Mesendoderm (in vitro differentiated cells): ENCODE measurements around the gene WNT7A.

Experiments used
- DNase-seq: peaks from one replicate; pipeline ENCODE4 v3.0.0; 2013
- H2AK5ac ChIP-seq: 2 replicates; pipeline ENCODE4 v1.6.1; 2013; ENCODE audit warnings: low read length, inconsistent platforms
- H2BK120ac ChIP-seq: 2 replicates; pipeline ENCODE4 v1.6.1; 2013; ENCODE audit warnings: low read depth, mild to moderate bottlenecking, low read length, moderate library complexity, mixed read lengths
- H2BK15ac ChIP-seq: replicated peaks from 2 replicates; pipeline ENCODE4 v1.6.1; 2013; ENCODE audit warnings: low read depth, mild to moderate bottlenecking, moderate library complexity
- H2BK5ac ChIP-seq: 2 replicates; pipeline ENCODE4 v1.6.1; 2013; ENCODE audit warnings: low read length, inconsistent platforms
- H3K18ac ChIP-seq: 2 replicates; pipeline ENCODE4 v1.6.1; 2013; ENCODE audit warnings: mild to moderate bottlenecking, low read length, mixed read lengths
- H3K23ac ChIP-seq: one replicate; pipeline ENCODE4 v1.6.1; 2013; ENCODE audit warnings: low read length
- H3K27ac ChIP-seq: 2 replicates; pipeline ENCODE4 v1.5.1; 2013; ENCODE audit warnings: low read depth, mild to moderate bottlenecking, inconsistent platforms, low read length, moderate library complexity
- H3K27me3 ChIP-seq: 2 replicates; pipeline ENCODE4 v1.6.1; 2013; ENCODE audit warnings: low read length, control low read depth, mild to moderate bottlenecking, inconsistent platforms; ENCODE audit not compliant: insufficient read depth, poor library complexity
- H3K36me3 ChIP-seq: 2 replicates; pipeline ENCODE4 v1.6.1; 2013; ENCODE audit warnings: low read length, inconsistent platforms; ENCODE audit not compliant: control insufficient read depth, insufficient read depth
- H3K4ac ChIP-seq: one replicate; pipeline ENCODE4 v1.6.1; 2013; ENCODE audit warnings: low read depth, mild to moderate bottlenecking, low read length, moderate library complexity
- H3K4me1 ChIP-seq: 2 replicates; pipeline ENCODE4 v1.6.1; 2013; ENCODE audit warnings: low read depth, low read length, inconsistent platforms; ENCODE audit not compliant: control insufficient read depth
- H3K4me2 ChIP-seq: 2 replicates; pipeline ENCODE4 v1.6.1; 2013; ENCODE audit warnings: low read length
- H3K4me3 ChIP-seq: 2 replicates; pipeline ENCODE4 v1.5.1; 2013; ENCODE audit warnings: mild to moderate bottlenecking, low read length
- H3K56ac ChIP-seq: one replicate; pipeline ENCODE4 v1.6.1; 2013; ENCODE audit warnings: low read length
- H3K79me1 ChIP-seq: 2 replicates; pipeline ENCODE4 v1.6.1; 2013; ENCODE audit warnings: low read length, inconsistent platforms
- H3K79me2 ChIP-seq: 2 replicates; pipeline ENCODE4 v1.6.1; 2013; ENCODE audit warnings: mild to moderate bottlenecking, low read length; ENCODE audit not compliant: control insufficient read depth, insufficient read depth
- H3K9ac ChIP-seq: 2 replicates; pipeline ENCODE4 v1.6.1; 2013; ENCODE audit warnings: low read length, inconsistent platforms
- H4K5ac ChIP-seq: one replicate; pipeline ENCODE4 v1.6.1; 2013; ENCODE audit warnings: low read length
- H4K8ac ChIP-seq: one replicate; pipeline ENCODE4 v1.6.1; 2013; ENCODE audit warnings: low read depth, mild to moderate bottlenecking, control low read depth, low read length, moderate library complexity
- WGBS: extraction: QIAGEN DNeasy Blood & Tissue Kit; methylation state at CpG from one replicate; pipeline ENCODE4 v1.1.7; 2013; ENCODE audit warnings: low lambda C conversion rate, missing lambda C conversion rate; ENCODE audit not compliant: insufficient coverage; ENCODE audit errors: extremely low coverage; 5-methylcytosine and 5-hydroxymethylcytosine counted together

Gene WNT7A

DNA sequence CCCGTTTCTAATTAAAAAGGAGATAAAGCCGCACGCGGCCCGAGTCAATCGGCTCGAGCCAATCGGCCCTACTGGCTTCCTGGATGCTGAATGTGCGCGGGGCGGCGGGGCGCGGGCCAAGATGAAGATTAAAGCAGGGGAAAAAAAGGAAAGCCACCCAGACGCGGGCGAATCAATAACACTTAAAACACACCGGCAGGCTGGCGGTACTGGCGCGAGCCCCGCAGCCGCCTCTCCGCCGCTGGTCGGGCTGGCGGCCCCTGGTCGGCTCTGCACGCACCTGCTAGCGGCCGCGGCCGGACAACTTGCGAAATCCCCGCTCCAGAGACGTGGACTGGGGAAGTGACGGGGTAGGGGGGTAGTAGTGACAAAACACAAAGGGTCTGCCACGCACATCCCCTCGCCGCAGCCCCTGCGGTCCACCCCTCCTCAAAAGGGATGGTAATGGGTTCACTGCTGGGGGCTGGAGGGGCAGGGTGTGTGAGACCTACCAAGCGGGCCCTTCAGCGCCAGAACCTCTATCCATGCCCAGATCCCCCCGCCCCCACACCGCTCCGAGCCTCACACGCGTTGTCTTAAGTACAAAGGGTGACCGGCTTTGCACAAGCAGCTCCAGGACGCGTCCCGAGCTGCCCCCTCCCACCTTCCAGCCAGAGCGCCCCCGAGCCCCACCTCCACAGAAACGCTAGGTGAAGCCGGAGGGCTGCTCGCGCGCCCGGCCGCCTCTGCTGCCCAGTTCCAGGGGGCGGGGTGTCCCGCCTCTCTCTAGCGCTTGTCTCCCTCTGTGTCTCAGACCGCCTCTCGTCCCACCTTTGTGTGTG, 1.4 kb downstream of the WNT7A start:
- Histone ChIP-seq H3K9ac (no peak overlapping the region), H3K79me1 (no peaks in the 10 kb centered on the region), H3K4me1 (no peaks in the 10 kb centered on the region), H3K36me3 (no peaks in the 10 kb centered on the region), H3K4ac (no peak overlapping the region), H3K4me2 (peak overlapping the region; percentile 31), H3K4me3 (no peak overlapping the region), H3K27me3 (peaks cover 44% of the 10 kb centered on the region), H3K56ac (no peak overlapping the region), H4K8ac (no peak overlapping the region), H3K27ac (no peak overlapping the region), H2BK120ac (no peak overlapping the region), H4K5ac (no peak overlapping the region), H2BK5ac (no peak overlapping the region), H2AK5ac (no peak overlapping the region), H3K79me2 (no peaks in the 10 kb centered on the region), H3K18ac (no peak overlapping the region), H2BK15ac (no peak overlapping the region), H3K23ac (no peak overlapping the region)
- no CpG with 5 or more reads among the region's 66 CpGs for WGBS
- DNase-seq = peak; percentile 39

DNA sequence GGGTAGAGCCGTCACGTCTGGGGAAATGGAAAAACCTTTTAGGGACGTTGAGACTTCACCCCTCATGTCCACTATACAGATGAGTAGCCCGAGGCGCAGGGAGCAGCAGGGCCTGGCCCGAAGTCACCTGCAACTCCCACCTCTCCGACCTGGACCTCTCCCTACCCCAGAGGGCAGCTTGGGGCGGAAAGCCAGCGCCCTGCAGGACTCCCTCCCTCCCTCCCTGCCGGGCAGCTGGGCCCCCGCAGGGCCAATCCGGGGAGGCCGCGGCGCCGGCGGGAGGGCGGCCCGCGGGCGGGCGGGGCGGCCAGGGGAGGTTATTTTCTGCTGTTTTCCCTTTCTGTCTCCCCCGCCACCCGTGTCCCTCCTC, 2.0 kb downstream of the WNT7A start:
- no peak overlapping the region for H3K56ac ChIP-seq
- no peak overlapping the region for H3K4me3 ChIP-seq
- H3K18ac ChIP-seq = no peak overlapping the region
- no peaks in the 10 kb centered on the region for H3K79me2 ChIP-seq
- no CpG with 5 or more reads among the region's 25 CpGs for WGBS
- H3K4me2 ChIP-seq = no peak overlapping the region
- no peak overlapping the region for H4K8ac ChIP-seq
- H3K27ac ChIP-seq = no peak overlapping the region
- no peak overlapping the region for H3K4ac ChIP-seq
- H2AK5ac ChIP-seq = no peak overlapping the region
- no peak for DNase-seq
- H2BK5ac ChIP-seq = no peak overlapping the region
- H3K9ac ChIP-seq = no peak overlapping the region
- no peaks in the 10 kb centered on the region for H3K4me1 ChIP-seq
- H2BK120ac ChIP-seq = no peak overlapping the region
- peaks cover 42% of the 10 kb centered on the region for H3K27me3 ChIP-seq
- H3K79me1 ChIP-seq = no peaks in the 10 kb centered on the region
- H2BK15ac ChIP-seq = no peak overlapping the region
- no peak overlapping the region for H4K5ac ChIP-seq
- H3K23ac ChIP-seq = no peak overlapping the region
- H3K36me3 ChIP-seq = no peaks in the 10 kb centered on the region

DNA sequence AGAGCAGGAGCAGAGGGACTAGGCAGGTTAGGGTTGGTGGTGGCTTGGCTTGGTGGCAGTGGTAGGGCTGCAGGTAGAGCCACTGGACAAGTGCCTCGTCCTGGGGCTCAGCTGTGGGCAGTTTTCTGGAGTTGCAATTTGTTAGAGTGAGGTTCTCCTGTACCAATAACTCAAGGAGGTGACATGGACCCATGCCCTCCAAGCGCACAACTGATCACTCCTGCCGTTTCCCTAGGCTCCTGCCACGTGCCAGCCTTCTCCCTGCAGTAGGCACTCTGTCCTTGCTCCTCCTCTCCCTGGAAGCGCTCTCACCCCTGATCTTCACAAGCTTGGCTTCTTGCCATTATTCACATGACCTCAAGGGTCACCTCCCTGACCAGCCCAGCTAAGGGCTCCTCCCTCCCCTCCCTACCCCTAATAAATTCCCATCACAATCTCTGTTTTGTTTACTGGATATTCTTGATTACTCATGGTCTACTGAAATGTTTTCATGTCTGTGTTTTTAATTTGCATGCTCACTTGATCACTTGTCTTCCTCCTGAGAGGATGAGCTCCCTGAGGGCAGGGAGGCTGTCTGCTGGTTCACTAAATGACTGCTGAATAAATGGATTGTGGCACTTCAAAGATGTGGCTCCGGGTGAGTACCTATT, 3.3 kb downstream of the WNT7A start:
- H3K27ac ChIP-seq = no peak overlapping the region
- H3K23ac ChIP-seq = no peak overlapping the region
- H2BK15ac ChIP-seq = no peak overlapping the region
- no CpG with 5 or more reads among the region's 6 CpGs for WGBS
- no peak overlapping the region for H2BK120ac ChIP-seq
- H3K4ac ChIP-seq = no peak overlapping the region
- H4K5ac ChIP-seq = no peak overlapping the region
- no peak overlapping the region for H3K9ac ChIP-seq
- no peaks in the 10 kb centered on the region for H3K4me1 ChIP-seq
- no peak overlapping the region for H3K4me3 ChIP-seq
- no peaks in the 10 kb centered on the region for H3K36me3 ChIP-seq
- H3K4me2 ChIP-seq = no peak overlapping the region
- H2BK5ac ChIP-seq = no peak overlapping the region
- no peak overlapping the region for H3K56ac ChIP-seq
- H4K8ac ChIP-seq = no peak overlapping the region
- H3K79me2 ChIP-seq = no peaks in the 10 kb centered on the region
- H3K18ac ChIP-seq = no peak overlapping the region
- no peak for DNase-seq
- H3K79me1 ChIP-seq = no peaks in the 10 kb centered on the region
- peaks cover 41% of the 10 kb centered on the region for H3K27me3 ChIP-seq
- no peak overlapping the region for H2AK5ac ChIP-seq

DNA sequence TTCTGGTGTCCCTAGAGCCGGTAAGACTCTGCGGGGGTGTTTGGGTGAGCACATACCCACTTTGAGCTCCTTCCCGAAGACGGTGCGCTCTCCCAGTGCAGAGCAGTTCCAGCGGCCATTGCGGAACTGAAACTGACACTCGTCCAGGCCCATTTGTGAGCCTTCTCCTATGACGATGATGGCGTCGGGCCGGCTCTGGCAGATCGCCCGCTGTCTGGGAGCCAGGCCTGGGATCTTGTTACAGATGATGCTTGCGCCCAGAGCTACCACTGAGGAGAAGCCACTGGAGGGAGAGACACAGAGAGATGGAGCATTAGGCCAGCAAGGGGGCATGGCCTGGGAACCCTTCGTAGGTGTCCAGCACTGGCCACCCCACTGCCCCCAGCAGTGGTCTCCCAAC, 5.0 kb downstream of the WNT7A start:
- DNase-seq = no peak
- H3K4me3 ChIP-seq = no peak overlapping the region
- H3K9ac ChIP-seq = no peak overlapping the region
- no peaks in the 10 kb centered on the region for H3K36me3 ChIP-seq
- no peaks in the 10 kb centered on the region for H3K79me1 ChIP-seq
- no peak overlapping the region for H3K4me2 ChIP-seq
- no peak overlapping the region for H2BK120ac ChIP-seq
- H2AK5ac ChIP-seq = no peak overlapping the region
- H3K23ac ChIP-seq = no peak overlapping the region
- WGBS = no CpG with 5 or more reads among the region's 16 CpGs
- no peak overlapping the region for H3K18ac ChIP-seq
- H4K8ac ChIP-seq = no peak overlapping the region
- H3K79me2 ChIP-seq = no peaks in the 10 kb centered on the region
- H3K56ac ChIP-seq = no peak overlapping the region
- no peak overlapping the region for H2BK15ac ChIP-seq
- no peak overlapping the region for H4K5ac ChIP-seq
- H2BK5ac ChIP-seq = no peak overlapping the region
- H3K4me1 ChIP-seq = no peaks in the 10 kb centered on the region
- H3K27me3 ChIP-seq = peaks cover 36% of the 10 kb centered on the region
- no peak overlapping the region for H3K4ac ChIP-seq
- no peak overlapping the region for H3K27ac ChIP-seq

DNA sequence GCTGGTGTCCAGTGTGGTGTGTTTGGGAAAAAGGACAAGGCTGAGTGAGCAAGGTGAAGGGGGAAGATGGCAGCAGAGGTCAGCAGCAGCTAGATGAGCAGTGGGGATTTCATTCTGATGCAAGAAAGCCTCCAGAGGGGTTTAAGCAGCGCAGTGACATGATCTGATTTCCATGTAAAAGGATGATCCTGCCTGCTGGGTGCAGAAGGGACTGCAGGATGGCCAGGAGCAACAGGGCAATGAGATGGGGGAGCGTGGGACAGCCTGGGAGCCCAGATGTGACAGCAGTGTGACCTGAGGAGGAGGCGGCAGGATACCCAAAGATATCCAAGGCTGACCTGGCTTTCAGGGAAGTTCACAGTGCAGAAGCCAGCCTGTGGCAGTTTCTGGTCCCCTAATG, 6.1 kb downstream of the WNT7A start:
- H3K4me1 ChIP-seq = no peaks in the 10 kb centered on the region
- no peaks in the 10 kb centered on the region for H3K36me3 ChIP-seq
- H3K56ac ChIP-seq = no peak overlapping the region
- DNase-seq = no peak
- H3K9ac ChIP-seq = no peak overlapping the region
- no peak overlapping the region for H3K4me3 ChIP-seq
- H3K23ac ChIP-seq = no peak overlapping the region
- H3K27me3 ChIP-seq = peaks cover 28% of the 10 kb centered on the region
- H4K5ac ChIP-seq = no peak overlapping the region
- no CpG with 5 or more reads among the region's 3 CpGs for WGBS
- no peak overlapping the region for H3K4ac ChIP-seq
- no peak overlapping the region for H2BK120ac ChIP-seq
- H3K4me2 ChIP-seq = no peak overlapping the region
- no peak overlapping the region for H2BK15ac ChIP-seq
- no peak overlapping the region for H3K27ac ChIP-seq
- no peaks in the 10 kb centered on the region for H3K79me2 ChIP-seq
- no peak overlapping the region for H4K8ac ChIP-seq
- no peaks in the 10 kb centered on the region for H3K79me1 ChIP-seq
- no peak overlapping the region for H3K18ac ChIP-seq
- H2AK5ac ChIP-seq = no peak overlapping the region
- no peak overlapping the region for H2BK5ac ChIP-seq
